ENCODE data around the gene PEX14. TPM values are rescaled to one million over a fixed set of nuclear protein-coding genes. Genes with fewer than 3 reads are reported as not detected.

Gene PEX14
- total RNA-seq, 1 donor from 2014 or later = 9.2 TPM

Small RNA genes lying within 50 kb of the gene (small RNA-seq; reads per million reads assigned to genes)
- gene RN7SL614P = not detected

Other genes with a start within 250 kb of the PEX14 start
- gene PGD, start 75.9 kb upstream of the PEX14 start, total RNA-seq = 94.1 TPM
- gene CENPS, start 44.5 kb upstream of the PEX14 start, total RNA-seq = 6.6 TPM
- 3.0 TPM for gene CORT, start 24.9 kb upstream of the PEX14 start, total RNA-seq
- gene DFFA, start 2.4 kb upstream of the PEX14 start, total RNA-seq = 29.6 TPM